WTC11 (cell line): Measurements from ENCODE around the gene FTCDNL1. TPM values are rescaled to one million over a fixed set of nuclear protein-coding genes. Genes with fewer than 3 reads are reported as not detected.
A peak's percentile ranks its signal among the peaks of the same experiment; 100 is the strongest.

Source experiments
- ATAC-seq: fragments of 200-7000 bp; cut with Tn5 transposase; 2 replicates; pipeline ENCODE4 v1.10.0; 2021; ENCODE audit warnings: mild to moderate bottlenecking, moderate library complexity
- CTCF ChIA-PET: fragments of 300-600 bp; sonication (Branson Sonifier 250); formaldehyde crosslinking; loops from one replicate; lab custom pipeline; 2021; ENCODE audit warnings: antibody characterized with exemption; lab: Charles Lee
- POLR2A ChIA-PET: fragments of 350-600 bp; sonication (Branson Sonifier 250); formaldehyde crosslinking; loops from one replicate; lab custom pipeline; 2021; ENCODE audit warnings: antibody characterized with exemption; lab: Charles Lee
- DNase-seq: peaks from one replicate; pipeline ENCODE4 v3.0.0; 2021; ENCODE audit warnings: low spot score
- H3K27ac Mint-ChIP-seq: 2 replicates; pipeline ENCODE4 v1.8.0; 2021; ENCODE audit warnings: mixed read lengths
- H3K27me3 Mint-ChIP-seq: 2 replicates; pipeline ENCODE4 v1.8.0; 2021; ENCODE audit warnings: low read depth, mild to moderate bottlenecking, moderate library complexity, mixed read lengths
- H3K36me3 Mint-ChIP-seq: 2 replicates; pipeline ENCODE4 v1.8.0; 2021; ENCODE audit warnings: mixed read lengths
- H3K4me1 Mint-ChIP-seq: 2 replicates; pipeline ENCODE4 v1.8.0; 2022; ENCODE audit warnings: mixed read lengths
- H3K4me3 Mint-ChIP-seq: 2 replicates; pipeline ENCODE4 v1.8.0; 2021; ENCODE audit warnings: mild to moderate bottlenecking, moderate library complexity, mixed read lengths
- H3K9me3 Mint-ChIP-seq: 2 replicates; pipeline ENCODE4 v1.8.0; 2021; ENCODE audit warnings: mixed read lengths
- ATF6 ChIP-seq: sonication (generic); formaldehyde crosslinking; IDR thresholded peaks from 2 replicates; pipeline ENCODE4 v1.8.1; 2023; ENCODE audit warnings: mild to moderate bottlenecking, missing genetic modification reagents
- CDX4 ChIP-seq: fragments of 250-450 bp; sonication (Bioruptor Pico); IDR thresholded peaks from 2 replicates; pipeline ENCODE4 v1.9.0; 2021; ENCODE audit warnings: moderate library complexity, mild to moderate bottlenecking, inconsistent platforms, borderline replicate concordance
- CREB1 ChIP-seq: sonication (generic); formaldehyde crosslinking; IDR thresholded peaks from 2 replicates; pipeline ENCODE4 v1.8.0; 2023; ENCODE audit warnings: mild to moderate bottlenecking, missing genetic modification reagents
- EMX1 ChIP-seq: fragments of 250-450 bp; sonication (Bioruptor Pico); IDR thresholded peaks from 2 replicates; pipeline ENCODE4 v1.8.0; 2021; ENCODE audit warnings: mild to moderate bottlenecking
- ESRRA ChIP-seq: sonication (generic); formaldehyde crosslinking; IDR thresholded peaks from 2 replicates; pipeline ENCODE4 v1.8.1; 2022; ENCODE audit warnings: mild to moderate bottlenecking, missing genetic modification reagents, borderline replicate concordance
- ETV6 ChIP-seq: sonication (generic); formaldehyde crosslinking; IDR thresholded peaks from 2 replicates; pipeline ENCODE4 v1.8.1; 2022; ENCODE audit warnings: mild to moderate bottlenecking, missing genetic modification reagents
- GTF2I ChIP-seq: fragments of 250-450 bp; sonication (Bioruptor Pico); conservative IDR thresholded peaks from 2 replicates; pipeline ENCODE4 v1.4.0; 2021; ENCODE audit warnings: mild to moderate bottlenecking
- HMGA2 ChIP-seq: fragments of 250-450 bp; sonication (Bioruptor Pico); IDR thresholded peaks from 2 replicates; pipeline ENCODE4 v1.4.0; 2021; ENCODE audit warnings: mild to moderate bottlenecking, moderate library complexity
- PRDM15 ChIP-seq: sonication (generic); formaldehyde crosslinking; IDR thresholded peaks from 2 replicates; pipeline ENCODE4 v1.8.0; 2022; ENCODE audit warnings: missing genetic modification reagents
- PREB ChIP-seq: sonication (generic); formaldehyde crosslinking; IDR thresholded peaks from 2 replicates; pipeline ENCODE4 v1.8.1; 2022; ENCODE audit warnings: mild to moderate bottlenecking, missing genetic modification reagents, moderate library complexity, borderline replicate concordance
- SMAD4 ChIP-seq: sonication (generic); formaldehyde crosslinking; IDR thresholded peaks from 2 replicates; pipeline ENCODE4 v1.8.0; 2022; ENCODE audit warnings: mild to moderate bottlenecking, missing genetic modification reagents
- TCF7 ChIP-seq: sonication (generic); formaldehyde crosslinking; IDR thresholded peaks from 2 replicates; pipeline ENCODE4 v1.8.0; 2022; ENCODE audit warnings: mild to moderate bottlenecking, low read depth, missing genetic modification reagents, moderate library complexity
- USF1 ChIP-seq: sonication (generic); formaldehyde crosslinking; IDR thresholded peaks from 2 replicates; pipeline ENCODE4 v1.8.0; 2022; ENCODE audit warnings: mild to moderate bottlenecking, missing genetic modification reagents
- ZBTB21 ChIP-seq: sonication (generic); formaldehyde crosslinking; IDR thresholded peaks from 2 replicates; pipeline ENCODE4 v1.8.1; 2023; ENCODE audit warnings: mild to moderate bottlenecking, missing genetic modification reagents, borderline replicate concordance
- ZNF425 ChIP-seq: fragments of 250-450 bp; sonication (Bioruptor Pico); conservative IDR thresholded peaks from 2 replicates; pipeline ENCODE4 v1.9.0; 2021; ENCODE audit warnings: mild to moderate bottlenecking
- total RNA-seq: library from RNA; stranded (reverse); gene quantifications from 3 replicates; pipeline ENCODE4 v1.2.3, GENCODE V29; 2021
- TF ChIP-seq, protein P1 (sequence below): sonication (generic); formaldehyde crosslinking; IDR thresholded peaks from 2 replicates; pipeline ENCODE4 v1.8.1; 2022; ENCODE audit warnings: mild to moderate bottlenecking, moderate library complexity, missing genetic modification reagents

FTCDNL1 gene
- total RNA-seq, 1 experiment from 2014 or later = 0.85 TPM

- ChIA-PET CTCF (interaction anchor here (0.8 to 1.9 kb wide), 4 partner anchors 11 to 147 kb away, joined by 3 to 7 read pairs (median 4); no protein-coding TSS in a partner anchor), POLR2A (no interaction called here)
- TF ChIP-seq ZNF425 (CRISPR knock-in tag) = no peak
- TF ChIP-seq EMX1 (CRISPR knock-in tag) = no peak
- TF ChIP-seq ATF6 (CRISPR knock-in tag) = no peak
- no peak for TF ChIP-seq PREB (CRISPR knock-in tag)
- no peak for TF ChIP-seq SMAD4 (CRISPR knock-in tag)
- TF ChIP-seq ESRRA (CRISPR knock-in tag) = no peak
- TF ChIP-seq, protein P1, sequence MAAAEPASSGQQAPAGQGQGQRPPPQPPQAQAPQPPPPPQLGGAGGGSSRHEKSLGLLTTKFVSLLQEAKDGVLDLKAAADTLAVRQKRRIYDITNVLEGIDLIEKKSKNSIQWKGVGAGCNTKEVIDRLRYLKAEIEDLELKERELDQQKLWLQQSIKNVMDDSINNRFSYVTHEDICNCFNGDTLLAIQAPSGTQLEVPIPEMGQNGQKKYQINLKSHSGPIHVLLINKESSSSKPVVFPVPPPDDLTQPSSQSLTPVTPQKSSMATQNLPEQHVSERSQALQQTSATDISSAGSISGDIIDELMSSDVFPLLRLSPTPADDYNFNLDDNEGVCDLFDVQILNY (CRISPR knock-in tag) = no peak
- TF ChIP-seq GTF2I (CRISPR knock-in tag) = no peak
- no peak for TF ChIP-seq CREB1 (CRISPR knock-in tag)
- TF ChIP-seq PRDM15 (CRISPR knock-in tag) = no peak
- TF ChIP-seq ZBTB21 (CRISPR knock-in tag) = no peak
- no peak for TF ChIP-seq USF1
- TF ChIP-seq CDX4 = no peak
- TF ChIP-seq HMGA2 = no peak
- TF ChIP-seq ETV6 (CRISPR knock-in tag) = no peak
- TF ChIP-seq TCF7 = no peak
- H3K27me3 Mint-ChIP-seq = peaks cover 6% of the 10 kb centered on the region
- ATAC-seq (no peak), DNase-seq (no peak)
- H3K36me3 Mint-ChIP-seq = no peaks in the 10 kb centered on the region
- H3K9me3 Mint-ChIP-seq = no peaks in the 10 kb centered on the region
- peaks cover 62% of the 10 kb centered on the region for H3K4me1 Mint-ChIP-seq
- H3K27ac Mint-ChIP-seq = peak overlapping the region; percentile 91
- peak overlapping the region; percentile 89 for H3K4me3 Mint-ChIP-seq
Observed at GRCh38 chr2:199851501-199851810, 464 bp upstream of the FTCDNL1 start.
